Measurements from ENCODE around the gene CHCHD10.

The CHCHD10 gene

GRCh38 chr22:23804781-23805291 is 37.1 kb upstream of the CHCHD10 start:
- in situ Hi-C loops (cut with MboI; ENCODE audit: low sequenced_read_pairs, unreplicated experiment), result no loop called here
- TF ChIP-seq, protein P1, sequence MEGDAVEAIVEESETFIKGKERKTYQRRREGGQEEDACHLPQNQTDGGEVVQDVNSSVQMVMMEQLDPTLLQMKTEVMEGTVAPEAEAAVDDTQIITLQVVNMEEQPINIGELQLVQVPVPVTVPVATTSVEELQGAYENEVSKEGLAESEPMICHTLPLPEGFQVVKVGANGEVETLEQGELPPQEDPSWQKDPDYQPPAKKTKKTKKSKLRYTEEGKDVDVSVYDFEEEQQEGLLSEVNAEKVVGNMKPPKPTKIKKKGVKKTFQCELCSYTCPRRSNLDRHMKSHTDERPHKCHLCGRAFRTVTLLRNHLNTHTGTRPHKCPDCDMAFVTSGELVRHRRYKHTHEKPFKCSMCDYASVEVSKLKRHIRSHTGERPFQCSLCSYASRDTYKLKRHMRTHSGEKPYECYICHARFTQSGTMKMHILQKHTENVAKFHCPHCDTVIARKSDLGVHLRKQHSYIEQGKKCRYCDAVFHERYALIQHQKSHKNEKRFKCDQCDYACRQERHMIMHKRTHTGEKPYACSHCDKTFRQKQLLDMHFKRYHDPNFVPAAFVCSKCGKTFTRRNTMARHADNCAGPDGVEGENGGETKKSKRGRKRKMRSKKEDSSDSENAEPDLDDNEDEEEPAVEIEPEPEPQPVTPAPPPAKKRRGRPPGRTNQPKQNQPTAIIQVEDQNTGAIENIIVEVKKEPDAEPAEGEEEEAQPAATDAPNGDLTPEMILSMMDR (IDR thresholded peaks at IDR 0.05; ENCODE audit: borderline replicate concordance, control extremely low read depth, extremely low read depth, insufficient read depth, missing control alignments), result no peak
- DNase-seq (ENCODE audit: low spot score), result no peak

GRCh38 chr22:23803001-23803819 is 35.4 kb upstream of the CHCHD10 start:
- TF ChIP-seq, protein P1 (IDR thresholded peaks at IDR 0.05; ENCODE audit: borderline replicate concordance, control extremely low read depth, extremely low read depth, insufficient read depth, missing control alignments), result no peak
- in situ Hi-C loops (cut with MboI; ENCODE audit: low sequenced_read_pairs, unreplicated experiment), result no loop called here
- DNase-seq (ENCODE audit: low spot score), result peak; percentile 63

DNA sequence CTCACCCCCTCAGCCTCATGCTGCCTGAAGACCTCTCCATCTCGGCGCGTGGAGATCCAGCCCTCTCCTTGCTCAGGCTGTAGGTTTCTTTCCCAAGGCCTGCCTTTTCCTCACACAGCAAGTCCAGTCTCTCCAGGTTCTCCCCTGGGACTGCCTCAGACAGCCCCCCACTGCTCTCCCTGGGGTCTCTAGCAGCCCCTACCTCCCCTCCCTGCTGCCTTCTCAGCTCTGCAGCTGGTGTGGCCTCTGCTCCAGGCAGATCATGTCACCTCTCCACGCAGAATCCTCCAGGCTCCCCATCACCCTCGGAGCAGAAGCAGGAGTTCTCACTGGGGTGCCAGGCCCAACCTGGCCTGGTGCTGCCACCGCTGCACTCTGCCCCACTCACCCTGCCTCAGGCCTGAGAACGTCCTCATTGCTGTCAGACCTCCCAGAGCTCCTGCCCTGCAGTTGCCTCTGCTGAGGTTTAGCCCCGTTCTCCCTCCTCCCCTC is 34.2 kb upstream of the CHCHD10 start:
- in situ Hi-C loops (cut with MboI; ENCODE audit: low sequenced_read_pairs, unreplicated experiment), result no loop called here
- TF ChIP-seq, protein P1 (IDR thresholded peaks at IDR 0.05; ENCODE audit: borderline replicate concordance, control extremely low read depth, extremely low read depth, insufficient read depth, missing control alignments), result no peak
- DNase-seq (ENCODE audit: low spot score), result no peak

DNA sequence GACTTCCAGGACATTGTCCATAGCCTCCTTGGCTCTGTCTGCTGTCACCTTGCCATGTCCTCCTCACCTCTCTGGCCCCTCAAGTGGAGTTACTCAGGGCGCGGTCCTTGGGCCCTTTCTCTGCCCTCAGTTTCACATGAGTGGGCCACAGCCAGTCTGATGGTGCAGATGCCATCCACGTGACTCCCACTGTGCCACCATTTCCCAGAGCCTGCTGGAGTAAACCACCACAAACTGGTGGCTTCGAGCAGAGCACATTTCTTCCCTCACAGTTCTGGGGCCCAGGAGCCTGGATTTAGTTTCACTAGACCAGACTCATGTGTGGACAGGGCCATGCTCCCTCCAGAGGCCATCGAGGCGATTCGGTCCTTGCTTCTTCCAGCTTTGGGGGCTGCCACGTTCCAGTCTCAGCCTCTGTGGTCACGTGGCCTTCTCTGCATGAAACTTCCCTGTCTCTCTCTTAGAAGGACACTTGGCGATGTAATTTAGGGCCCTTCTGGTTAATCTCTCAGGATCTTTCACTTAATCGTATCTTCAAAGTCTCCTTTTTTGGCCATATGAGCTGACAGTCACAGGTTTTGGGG is 33.6 kb upstream of the CHCHD10 start:
- DNase-seq (ENCODE audit: low spot score), result no peak
- TF ChIP-seq, protein P1 (IDR thresholded peaks at IDR 0.05; ENCODE audit: borderline replicate concordance, control extremely low read depth, extremely low read depth, insufficient read depth, missing control alignments), result no peak
- in situ Hi-C loops (cut with MboI; ENCODE audit: low sequenced_read_pairs, unreplicated experiment), result no loop called here

GRCh38 chr22:23800297-23801237 is 32.8 kb upstream of the CHCHD10 start:
- in situ Hi-C loops (cut with MboI; ENCODE audit: low sequenced_read_pairs, unreplicated experiment), result no loop called here
- TF ChIP-seq, protein P1 (IDR thresholded peaks at IDR 0.05; ENCODE audit: borderline replicate concordance, control extremely low read depth, extremely low read depth, insufficient read depth, missing control alignments), result no peak
- DNase-seq (ENCODE audit: low spot score), result peak; percentile 80

DNA sequence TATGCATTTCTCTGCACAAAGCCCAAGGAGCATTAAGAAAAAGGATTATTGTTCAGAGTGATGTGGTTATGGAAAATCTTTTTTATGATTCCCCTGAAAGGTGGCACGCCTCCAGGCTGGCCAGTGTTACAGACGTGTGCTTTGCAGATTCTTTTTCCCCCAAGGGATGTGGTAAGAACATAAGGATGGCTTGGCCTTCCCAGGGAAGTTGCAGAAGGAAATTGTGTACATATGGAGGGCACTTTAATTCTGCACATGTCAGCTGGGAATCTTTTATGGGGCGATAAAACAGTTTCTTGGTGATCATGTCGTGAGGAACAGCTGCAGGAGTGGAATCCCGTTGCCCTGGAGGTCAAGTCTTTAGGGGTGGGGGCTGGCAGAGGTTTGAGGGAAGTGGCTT is 28.7 kb upstream of the CHCHD10 start:
- DNase-seq (ENCODE audit: low spot score), result no peak
- TF ChIP-seq, protein P1 (IDR thresholded peaks at IDR 0.05; ENCODE audit: borderline replicate concordance, control extremely low read depth, extremely low read depth, insufficient read depth, missing control alignments), result no peak
- in situ Hi-C loops (cut with MboI; ENCODE audit: low sequenced_read_pairs, unreplicated experiment), result no loop called here

All from GM13976 (cell line).